K562 (cell line): Measurements from ENCODE around the gene CDH20.

Experiments
- EHMT2 ChIP-seq: fragments of 450-650 bp; IDR thresholded peaks from 2 replicates; pipeline ENCODE4 v1.6.1; 2018; ENCODE audit warnings: antibody characterized with exemption
- GABPA ChIP-seq: fragments of 200-800 bp; sonication (Bioruptor generic); conservative IDR thresholded peaks from 2 replicates; pipeline ENCODE4 v1.6.1; 2016; ENCODE audit warnings: low read depth, missing genetic modification characterization, missing compliant biosample characterization
- MYC ChIP-seq, 2 experiments: fragments of 250-450 bp in 1 of 2; sonication (Bioruptor Pico) in 1 of 2; IDR thresholded peaks; 2 replicates each; pipeline versions ENCODE4 v1.5.1 to v1.6.1; 2012 to 2021; ENCODE audit warnings: low read depth in 2 of 2, borderline replicate concordance in 1 of 2, improper control_type of control experiment in 1 of 2, low read length in 1 of 2, mild to moderate bottlenecking in 1 of 2, moderate library complexity in 1 of 2
- NCOA4 ChIP-seq: fragments of 450-650 bp; IDR thresholded peaks from 2 replicates; pipeline ENCODE4 v1.6.1; 2018; ENCODE audit warnings: mild to moderate bottlenecking; ENCODE audit not compliant: partially characterized antibody
- NEUROD1 ChIP-seq: fragments of 150-350 bp; IDR thresholded peaks from 2 replicates; pipeline ENCODE4 v1.6.1; 2014; ENCODE audit warnings: borderline replicate concordance, low read length, low read depth; ENCODE audit not compliant: partially characterized antibody
- POLR2A ChIP-seq: fragments of 450-650 bp; conservative IDR thresholded peaks from 2 replicates; pipeline ENCODE4 v1.6.1; 2016
- RBBP5 ChIP-seq: fragments of 200-600 bp; sonication (generic); IDR thresholded peaks from 2 replicates; pipeline ENCODE4 v1.6.1; 2012; ENCODE audit warnings: borderline replicate concordance, mild to moderate bottlenecking, low read length, control low read depth, inconsistent platforms; ENCODE audit not compliant: insufficient read depth, poor library complexity, severe bottlenecking
- SMC3 ChIP-seq: conservative IDR thresholded peaks from 2 replicates; pipeline ENCODE4 v1.6.1; 2011; ENCODE audit warnings: low read depth, low read length, improper control_type of control experiment; ENCODE audit not compliant: insufficient read depth
- TEAD4 ChIP-seq, 2 experiments: sonication (generic) in 1 of 2; formaldehyde crosslinking in 1 of 2; IDR thresholded peaks; 2 replicates each; pipeline versions ENCODE4 v1.6.1 to v1.8.0; 2012 to 2022; ENCODE audit warnings: borderline replicate concordance in 1 of 2, inconsistent platforms in 1 of 2, low read length in 1 of 2, mild to moderate bottlenecking in 1 of 2, missing genetic modification reagents in 1 of 2
- ZNF175 ChIP-seq: fragments of 200-800 bp; sonication (Bioruptor generic); IDR thresholded peaks from 2 replicates; pipeline ENCODE4 v1.6.1; 2016; ENCODE audit warnings: low read depth, mild to moderate bottlenecking, missing genetic modification characterization, missing compliant biosample characterization
- ZNF253 ChIP-seq: fragments of 250-450 bp; sonication (Bioruptor Pico); conservative IDR thresholded peaks from 2 replicates; pipeline ENCODE4 v1.6.1; 2021; ENCODE audit warnings: mild to moderate bottlenecking
- TF ChIP-seq, protein P1 (sequence below): sonication (generic); formaldehyde crosslinking; IDR thresholded peaks from 2 replicates; pipeline ENCODE4 v1.5.0; 2020; ENCODE audit warnings: missing genetic modification reagents
- TF ChIP-seq, protein P2 (sequence below): fragments of 250-450 bp; sonication (Bioruptor Pico); IDR thresholded peaks from 2 replicates; pipeline ENCODE4 v1.8.0; 2021; ENCODE audit warnings: mild to moderate bottlenecking, moderate library complexity

DNA sequence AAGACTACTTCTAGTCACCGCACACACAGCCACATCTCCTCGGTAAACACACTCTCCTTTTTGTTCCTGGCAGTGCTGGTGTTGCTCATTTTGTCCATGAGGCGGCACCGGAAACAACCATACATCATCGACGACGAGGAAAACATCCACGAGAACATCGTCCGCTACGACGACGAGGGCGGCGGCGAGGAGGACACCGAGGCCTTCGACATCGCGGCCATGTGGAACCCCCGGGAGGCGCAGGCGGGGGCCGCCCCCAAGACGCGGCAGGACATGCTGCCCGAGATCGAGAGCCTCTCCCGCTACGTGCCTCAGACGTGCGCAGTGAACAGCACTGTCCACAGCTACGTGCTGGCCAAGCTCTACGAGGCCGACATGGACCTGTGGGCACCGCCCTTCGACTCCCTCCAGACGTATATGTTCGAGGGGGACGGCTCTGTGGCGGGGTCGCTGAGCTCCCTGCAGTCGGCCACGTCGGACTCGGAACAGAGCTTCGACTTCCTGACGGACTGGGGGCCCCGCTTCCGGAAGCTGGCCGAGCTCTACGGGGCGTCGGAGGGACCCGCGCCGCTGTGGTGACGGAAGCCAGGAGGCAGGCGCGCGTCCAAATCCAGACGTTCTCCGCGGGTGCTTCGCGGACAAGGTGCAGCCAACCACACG, 221.0 kb downstream of the CDH20 start:
- TF ChIP-seq POLR2A (no peak), EHMT2 (no peak), MYC (IDR thresholded peaks at IDR 0.05; ENCODE audit: low read depth, low read length) (no peak), MYC (CRISPR knock-in tag; IDR thresholded peaks at IDR 0.05; ENCODE audit: borderline replicate concordance, low read depth) (no peak), TEAD4 (IDR thresholded peaks at IDR 0.05; ENCODE audit: low read length) (no peak), TEAD4 (CRISPR knock-in tag; IDR thresholded peaks at IDR 0.05; ENCODE audit: borderline replicate concordance) (no peak), SMC3 (no peak), GABPA (no peak), NEUROD1 (no peak), RBBP5 (no peak), ZNF253 (CRISPR knock-in tag) (no peak), ZNF175 (CRISPR knock-in tag) (no peak), NCOA4 (no peak)
- TF ChIP-seq, protein P1, sequence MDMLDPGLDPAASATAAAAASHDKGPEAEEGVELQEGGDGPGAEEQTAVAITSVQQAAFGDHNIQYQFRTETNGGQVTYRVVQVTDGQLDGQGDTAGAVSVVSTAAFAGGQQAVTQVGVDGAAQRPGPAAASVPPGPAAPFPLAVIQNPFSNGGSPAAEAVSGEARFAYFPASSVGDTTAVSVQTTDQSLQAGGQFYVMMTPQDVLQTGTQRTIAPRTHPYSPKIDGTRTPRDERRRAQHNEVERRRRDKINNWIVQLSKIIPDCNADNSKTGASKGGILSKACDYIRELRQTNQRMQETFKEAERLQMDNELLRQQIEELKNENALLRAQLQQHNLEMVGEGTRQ (CRISPR knock-in tag), result no peak
- TF ChIP-seq, protein P2, sequence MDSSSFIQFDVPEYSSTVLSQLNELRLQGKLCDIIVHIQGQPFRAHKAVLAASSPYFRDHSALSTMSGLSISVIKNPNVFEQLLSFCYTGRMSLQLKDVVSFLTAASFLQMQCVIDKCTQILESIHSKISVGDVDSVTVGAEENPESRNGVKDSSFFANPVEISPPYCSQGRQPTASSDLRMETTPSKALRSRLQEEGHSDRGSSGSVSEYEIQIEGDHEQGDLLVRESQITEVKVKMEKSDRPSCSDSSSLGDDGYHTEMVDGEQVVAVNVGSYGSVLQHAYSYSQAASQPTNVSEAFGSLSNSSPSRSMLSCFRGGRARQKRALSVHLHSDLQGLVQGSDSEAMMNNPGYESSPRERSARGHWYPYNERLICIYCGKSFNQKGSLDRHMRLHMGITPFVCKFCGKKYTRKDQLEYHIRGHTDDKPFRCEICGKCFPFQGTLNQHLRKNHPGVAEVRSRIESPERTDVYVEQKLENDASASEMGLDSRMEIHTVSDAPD (CRISPR knock-in tag), result no peak
